Breast epithelium (tissue), 3 donors: Measurements from ENCODE around the gene PIK3IP1.

Source experiments
- POLR2A ChIP-seq: fragments of 450-650 bp; IDR thresholded peaks from one replicate; pipeline ENCODE4 v1.6.1; 2016; ENCODE audit warnings: antibody characterized with exemption, mild to moderate bottlenecking, moderate library complexity
- TF ChIP-seq, protein P1 (sequence below), 3 donors: fragments of 450-650 bp; IDR thresholded peaks; one replicate each; pipeline ENCODE4 v1.5.1; 2016 to 2017; ENCODE audit warnings: antibody characterized with exemption in 3 of 3, mild to moderate bottlenecking in 3 of 3, moderate library complexity in 3 of 3

DNA sequence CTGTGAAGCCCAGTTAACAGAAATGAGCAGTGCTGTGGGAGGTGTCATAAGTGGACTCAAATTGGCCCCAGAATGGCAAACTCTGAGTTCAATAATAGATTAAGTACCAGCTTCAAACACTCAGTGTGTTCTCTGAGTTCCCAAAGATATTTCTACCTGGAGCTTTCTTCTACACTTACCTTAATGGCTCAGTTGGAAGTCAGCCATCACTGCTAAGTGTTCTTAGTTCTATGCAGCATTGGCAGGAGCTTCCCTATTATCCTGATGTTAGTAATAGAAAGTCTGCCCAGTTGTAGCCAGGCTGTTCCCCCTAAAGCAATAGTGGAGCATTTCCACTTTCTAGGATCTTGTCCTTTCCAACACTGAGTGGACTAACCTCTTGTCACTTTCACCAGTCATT, 9.7 kb upstream of the PIK3IP1 start:
- TF ChIP-seq, protein P1, sequence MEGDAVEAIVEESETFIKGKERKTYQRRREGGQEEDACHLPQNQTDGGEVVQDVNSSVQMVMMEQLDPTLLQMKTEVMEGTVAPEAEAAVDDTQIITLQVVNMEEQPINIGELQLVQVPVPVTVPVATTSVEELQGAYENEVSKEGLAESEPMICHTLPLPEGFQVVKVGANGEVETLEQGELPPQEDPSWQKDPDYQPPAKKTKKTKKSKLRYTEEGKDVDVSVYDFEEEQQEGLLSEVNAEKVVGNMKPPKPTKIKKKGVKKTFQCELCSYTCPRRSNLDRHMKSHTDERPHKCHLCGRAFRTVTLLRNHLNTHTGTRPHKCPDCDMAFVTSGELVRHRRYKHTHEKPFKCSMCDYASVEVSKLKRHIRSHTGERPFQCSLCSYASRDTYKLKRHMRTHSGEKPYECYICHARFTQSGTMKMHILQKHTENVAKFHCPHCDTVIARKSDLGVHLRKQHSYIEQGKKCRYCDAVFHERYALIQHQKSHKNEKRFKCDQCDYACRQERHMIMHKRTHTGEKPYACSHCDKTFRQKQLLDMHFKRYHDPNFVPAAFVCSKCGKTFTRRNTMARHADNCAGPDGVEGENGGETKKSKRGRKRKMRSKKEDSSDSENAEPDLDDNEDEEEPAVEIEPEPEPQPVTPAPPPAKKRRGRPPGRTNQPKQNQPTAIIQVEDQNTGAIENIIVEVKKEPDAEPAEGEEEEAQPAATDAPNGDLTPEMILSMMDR (IDR thresholded peaks at IDR 0.05), result no peak
- no peak for TF ChIP-seq POLR2A
